Measurements from ENCODE around the gene COL4A5.

COL4A5 gene

GRCh38 chrX:108557580-108557979 lies 117.9 kb downstream of the COL4A5 start:
- H3K9me3 ChIP-seq (ENCODE audit: insufficient read depth, low read length): no peaks in the 10 kb centered on the region
- H3F3A ChIP-seq (ENCODE audit: insufficient read depth): no peaks in the 10 kb centered on the region
- no peaks in the 10 kb centered on the region for H3K9me2 ChIP-seq (replicated peaks; ENCODE audit: insufficient read depth, low read length)
- H3K79me2 ChIP-seq (ENCODE audit: insufficient read depth, low read length): no peaks in the 10 kb centered on the region
- H3K27me3 ChIP-seq (ENCODE audit: low read length): no peaks in the 10 kb centered on the region
- H2AFZ ChIP-seq (ENCODE audit: low read depth, low read length, severe bottlenecking): no peak overlapping the region
- H3K4me3 ChIP-seq (ENCODE audit: insufficient read depth, low read length, poor library complexity, severe bottlenecking): no peak overlapping the region
- H3K4me2 ChIP-seq (ENCODE audit: low read depth, low read length, poor library complexity, severe bottlenecking): no peak overlapping the region
- H3K27ac ChIP-seq (ENCODE audit: low read depth, low read length): no peak overlapping the region
- no peak overlapping the region for H3K9ac ChIP-seq (ENCODE audit: low read length)
- no peak for TF ChIP-seq EZH2phosphoT487 (conservative IDR thresholded peaks at IDR 0.05; ENCODE audit: low read length)
- no peak for TF ChIP-seq CTCF (IDR thresholded peaks at IDR 0.05; ENCODE audit: insufficient read depth, low read length, poor library complexity, severe bottlenecking)
- H3K36me3 ChIP-seq (ENCODE audit: low read length): no peaks in the 10 kb centered on the region
- H4K20me1 ChIP-seq (ENCODE audit: low read depth, low read length): no peaks in the 10 kb centered on the region

GRCh38 chrX:108558217-108558616 lies 118.6 kb downstream of the COL4A5 start:
- Histone ChIP-seq H3K9ac (ENCODE audit: low read length) (no peak overlapping the region), H2AFZ (ENCODE audit: low read depth, low read length, severe bottlenecking) (no peak overlapping the region)

GRCh38 chrX:108573136-108573535 lies 133.5 kb downstream of the COL4A5 start:
- Histone ChIP-seq H3K9me2 (replicated peaks; ENCODE audit: insufficient read depth, low read length) (no peaks in the 10 kb centered on the region), H2AFZ (ENCODE audit: low read depth, low read length, severe bottlenecking) (no peak overlapping the region), H3K27me3 (ENCODE audit: low read length) (no peaks in the 10 kb centered on the region), H3K4me2 (ENCODE audit: low read depth, low read length, poor library complexity, severe bottlenecking) (no peak overlapping the region), H3F3A (ENCODE audit: insufficient read depth) (no peaks in the 10 kb centered on the region), H3K36me3 (ENCODE audit: low read length) (no peaks in the 10 kb centered on the region), H4K20me1 (ENCODE audit: low read depth, low read length) (no peaks in the 10 kb centered on the region), H3K27ac (ENCODE audit: low read depth, low read length) (no peak overlapping the region), H3K79me2 (ENCODE audit: insufficient read depth, low read length) (no peaks in the 10 kb centered on the region), H3K4me3 (ENCODE audit: insufficient read depth, low read length, poor library complexity, severe bottlenecking) (no peak overlapping the region), H3K9ac (ENCODE audit: low read length) (no peak overlapping the region), H3K9me3 (ENCODE audit: insufficient read depth, low read length) (no peaks in the 10 kb centered on the region)
- TF ChIP-seq CTCF (IDR thresholded peaks at IDR 0.05; ENCODE audit: insufficient read depth, low read length, poor library complexity, severe bottlenecking) (no peak), EZH2phosphoT487 (conservative IDR thresholded peaks at IDR 0.05; ENCODE audit: low read length) (no peak)

More at GRCh38 chrX:108558217-108558616, 118.6 kb downstream of the COL4A5 start:
- Histone ChIP-seq H3F3A (ENCODE audit: insufficient read depth) (no peaks in the 10 kb centered on the region), H3K79me2 (ENCODE audit: insufficient read depth, low read length) (no peaks in the 10 kb centered on the region), H3K36me3 (ENCODE audit: low read length) (no peaks in the 10 kb centered on the region), H3K9me2 (replicated peaks; ENCODE audit: insufficient read depth, low read length) (no peaks in the 10 kb centered on the region), H3K4me2 (ENCODE audit: low read depth, low read length, poor library complexity, severe bottlenecking) (no peak overlapping the region), H3K27me3 (ENCODE audit: low read length) (no peaks in the 10 kb centered on the region), H4K20me1 (ENCODE audit: low read depth, low read length) (no peaks in the 10 kb centered on the region), H3K9me3 (ENCODE audit: insufficient read depth, low read length) (no peaks in the 10 kb centered on the region), H3K27ac (ENCODE audit: low read depth, low read length) (no peak overlapping the region), H3K4me3 (ENCODE audit: insufficient read depth, low read length, poor library complexity, severe bottlenecking) (no peak overlapping the region)
- no peak for TF ChIP-seq EZH2phosphoT487 (conservative IDR thresholded peaks at IDR 0.05; ENCODE audit: low read length)
- no peak for TF ChIP-seq CTCF (IDR thresholded peaks at IDR 0.05; ENCODE audit: insufficient read depth, low read length, poor library complexity, severe bottlenecking)
